ENCODE measurements around the gene SBNO2.

SBNO2 gene

DNA sequence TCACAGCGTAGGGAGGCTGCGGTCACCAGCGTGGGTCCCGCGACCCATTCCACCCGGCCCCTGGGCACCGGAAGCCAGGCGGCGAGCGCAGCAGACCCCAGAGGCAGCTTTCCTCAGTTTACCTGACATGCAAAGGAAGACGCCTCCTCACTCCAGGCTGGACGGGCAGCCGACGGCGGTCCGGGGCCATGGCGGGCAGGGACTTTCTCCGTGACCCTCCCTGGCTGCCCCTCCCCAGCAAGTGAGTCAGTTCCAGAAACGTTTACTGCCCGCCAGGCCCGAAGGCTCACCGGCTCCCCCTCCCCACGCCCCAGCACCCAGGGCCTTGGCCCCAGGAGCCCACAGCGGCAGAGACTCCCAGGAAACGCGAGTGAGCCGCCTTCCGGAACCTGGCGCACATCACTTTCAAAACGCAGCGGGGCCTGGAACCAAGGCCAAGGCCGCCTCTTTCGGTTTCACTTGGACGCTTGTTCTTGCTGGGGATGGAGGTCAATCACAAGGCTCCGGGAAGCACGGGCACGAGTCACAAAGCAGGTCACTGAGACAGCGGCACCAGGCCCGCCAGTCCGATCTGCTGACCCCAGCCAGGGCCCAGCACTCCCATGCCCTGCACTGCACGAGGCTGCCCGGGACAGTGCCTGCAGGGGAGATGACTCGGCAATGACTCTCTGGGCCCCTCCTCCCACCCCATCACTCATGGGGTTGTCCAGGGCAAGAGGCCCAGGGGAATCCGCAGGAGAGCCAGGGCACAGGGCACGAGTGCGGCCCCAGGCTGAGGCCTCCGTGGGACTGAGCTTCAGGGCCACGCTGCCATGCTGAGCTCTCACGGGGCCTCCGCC is 5.3 kb downstream of the SBNO2 start:
- DNase-seq: peak; percentile 54

DNA sequence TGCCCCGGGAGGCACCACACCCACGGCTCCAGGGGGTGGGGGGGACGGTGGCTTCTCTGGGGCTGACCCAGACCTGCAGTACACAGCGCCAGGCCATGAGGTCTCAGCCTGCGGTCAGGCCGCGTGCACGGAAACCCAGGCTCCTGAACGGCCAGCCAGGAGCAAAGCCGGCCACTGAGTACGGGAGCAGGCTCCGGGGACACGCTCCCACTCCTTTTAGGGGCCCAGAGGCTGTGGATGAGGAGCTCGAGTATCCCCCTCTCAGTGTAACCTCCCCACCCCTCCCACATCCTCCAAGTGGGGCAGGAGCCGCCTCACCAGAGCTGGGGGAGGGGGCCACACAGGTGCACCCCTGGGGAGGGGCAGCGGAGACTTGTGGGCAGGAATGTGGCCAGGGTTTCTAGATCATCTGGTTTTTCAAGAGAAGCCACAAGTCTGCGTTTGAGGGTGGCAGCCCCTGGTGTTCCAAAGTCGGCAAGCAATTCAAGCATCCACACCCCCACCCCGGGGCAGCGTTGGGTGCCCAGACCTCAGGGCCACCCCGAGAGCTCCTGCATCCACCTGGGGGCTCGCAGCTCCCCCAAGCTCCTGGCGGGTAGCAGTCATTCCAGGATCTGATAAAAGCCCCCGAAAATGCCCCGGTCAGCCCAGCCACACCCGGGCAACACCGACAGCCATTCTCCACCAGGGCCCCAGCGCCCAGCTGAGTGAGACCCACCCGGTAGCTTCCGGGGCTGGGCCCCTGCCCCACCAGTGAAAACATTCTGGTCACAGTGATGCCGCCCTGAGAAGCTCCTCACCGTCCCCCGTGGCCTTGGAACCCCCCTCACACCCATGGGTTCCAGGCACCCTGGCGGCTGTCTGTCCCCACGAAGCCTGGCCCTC is 6.1 kb downstream of the SBNO2 start:
- DNase-seq: no peak

DNA sequence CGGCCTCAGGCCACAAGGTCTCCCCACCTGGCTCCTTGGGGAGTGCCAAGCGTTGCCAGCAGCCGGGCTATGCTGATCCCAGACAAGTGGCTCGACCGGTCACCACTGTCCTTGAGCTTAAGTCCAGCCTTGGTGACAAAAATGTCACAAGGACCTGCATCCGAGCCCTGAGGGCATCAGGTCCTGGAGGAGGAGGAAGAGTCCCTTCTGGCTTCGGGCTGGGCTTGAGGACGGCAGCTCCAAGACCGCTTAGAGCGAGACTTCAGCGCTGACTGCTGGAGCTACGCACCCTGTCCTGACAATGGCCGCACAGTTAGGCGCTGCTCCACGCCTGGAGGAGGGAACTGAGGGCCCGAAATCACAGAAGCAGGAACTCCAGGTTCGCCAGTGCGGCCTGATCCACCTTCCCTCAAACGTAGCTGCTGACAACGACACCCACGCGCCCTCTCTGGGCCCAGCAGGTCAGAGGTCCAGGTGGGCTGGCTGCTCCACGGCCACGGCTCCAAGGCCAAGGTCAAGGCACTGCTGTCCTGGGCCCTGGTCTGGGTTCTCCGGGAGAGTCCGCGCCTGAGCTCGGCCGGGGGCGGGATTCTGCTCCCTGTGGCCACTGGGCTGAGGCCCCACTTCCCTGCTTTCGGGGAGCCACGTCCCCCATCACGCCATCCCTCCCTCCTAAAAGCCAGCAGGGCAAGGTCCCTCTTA is 7.0 kb downstream of the SBNO2 start:
- no peak for DNase-seq

DNA sequence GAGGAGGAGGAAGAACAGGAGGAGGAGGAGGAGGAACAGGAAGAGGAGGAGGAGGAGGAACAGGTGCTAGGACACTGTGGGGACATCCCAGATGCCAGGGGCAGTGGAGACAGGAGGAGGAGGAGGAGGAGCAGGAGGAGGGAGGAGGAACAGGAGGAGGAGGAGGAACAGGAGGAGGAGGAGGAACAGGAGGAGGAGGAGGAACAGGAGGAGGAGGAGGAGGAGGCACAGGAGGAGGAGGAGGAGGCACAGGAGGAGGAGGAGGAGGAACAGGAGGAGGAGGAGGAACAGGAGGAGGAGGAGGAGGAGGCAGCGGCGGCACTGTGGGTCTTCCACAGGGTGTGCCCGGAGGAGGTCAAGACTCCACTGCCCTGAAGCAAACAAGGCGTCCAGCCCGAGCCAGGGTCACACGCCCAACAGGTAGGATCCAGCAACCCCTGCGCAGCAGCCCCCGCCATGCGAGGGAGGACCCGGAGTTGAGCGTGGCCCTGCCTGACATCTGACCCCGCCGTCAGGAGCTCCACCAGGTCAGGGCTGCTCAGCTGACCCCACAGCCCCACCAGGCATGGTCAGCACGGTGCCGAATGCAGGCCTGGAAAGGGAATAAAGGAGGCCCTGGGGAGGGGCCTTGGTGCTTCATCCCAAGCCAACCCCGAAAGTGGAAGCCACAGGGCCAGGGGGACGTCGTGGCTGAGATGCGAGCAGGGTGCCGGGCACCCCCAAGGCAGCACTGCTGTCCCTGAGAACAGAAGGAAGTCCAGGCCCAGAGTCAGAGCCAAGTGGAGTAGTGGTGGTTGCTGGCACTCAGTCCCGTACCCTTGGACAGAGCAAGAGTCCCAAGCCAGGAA is 9.2 kb downstream of the SBNO2 start:
- no peak for DNase-seq

DNA sequence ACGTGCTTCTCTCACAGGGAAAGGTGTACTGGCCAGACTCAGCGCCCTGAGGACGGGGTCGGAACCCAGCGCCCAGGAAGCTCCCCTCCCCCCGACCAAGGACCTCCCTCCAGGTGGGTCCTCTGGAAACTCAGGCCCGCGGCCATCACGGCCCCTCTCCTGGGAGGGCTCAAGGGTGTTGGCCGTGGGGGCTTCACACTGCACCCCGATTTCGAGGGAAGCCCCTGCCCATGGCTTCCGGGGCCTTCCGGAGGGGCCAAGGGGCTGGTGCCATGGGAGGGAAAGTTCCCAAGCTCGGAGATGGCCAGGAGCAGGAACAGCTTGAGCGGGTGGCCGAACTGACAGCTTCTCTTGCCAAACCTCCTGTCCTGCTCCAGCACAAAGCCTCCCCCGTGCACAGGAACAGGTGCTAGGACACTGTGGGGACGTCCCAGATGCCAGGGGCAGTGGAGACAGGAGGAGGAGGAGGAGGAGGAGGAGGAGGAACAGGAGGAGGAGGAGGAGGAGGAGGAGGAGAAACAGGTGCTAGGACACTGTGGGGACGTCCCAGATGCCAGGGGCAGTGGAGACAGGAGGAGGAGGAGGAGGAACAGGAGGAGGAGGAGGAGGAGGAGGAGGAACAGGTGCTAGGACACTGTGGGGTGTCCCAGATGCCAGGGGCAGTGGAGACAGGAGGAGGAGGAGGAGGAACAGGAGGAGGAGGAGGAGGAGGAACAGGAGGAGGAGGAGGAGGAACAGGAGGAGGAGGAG is 10.0 kb downstream of the SBNO2 start:
- DNase-seq: no peak

DNA sequence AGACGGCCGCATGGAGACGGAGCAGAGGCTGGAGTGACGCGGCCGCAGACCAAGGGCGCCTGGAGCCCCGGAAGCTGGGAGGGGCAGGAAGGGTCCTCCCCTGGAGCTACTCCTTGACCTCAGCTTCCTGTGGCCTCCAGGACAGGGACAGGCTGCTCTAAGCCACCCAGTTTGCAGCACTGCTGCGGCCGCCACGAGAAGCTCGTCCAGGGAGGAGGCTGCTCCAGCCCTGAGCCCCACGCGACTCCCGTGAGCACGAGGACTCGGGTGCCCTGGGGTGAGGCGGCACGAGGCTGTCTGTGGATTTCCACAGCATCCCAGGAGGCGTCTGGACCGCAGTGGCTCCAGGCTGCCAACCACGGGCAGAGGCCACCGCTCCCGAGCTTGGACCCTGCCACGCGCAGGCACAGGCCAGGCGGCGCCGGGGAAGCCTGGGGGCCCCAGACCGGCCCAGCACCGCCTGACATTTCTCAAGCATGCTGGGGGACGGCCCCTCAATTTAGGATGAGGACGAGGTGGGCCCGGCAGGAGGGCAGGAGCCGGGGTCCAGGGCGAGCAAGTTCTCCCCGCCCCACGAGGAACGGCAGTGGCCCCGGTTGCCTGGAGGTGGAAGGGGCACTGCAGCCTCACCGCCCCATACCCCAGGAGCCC is 10.7 kb downstream of the SBNO2 start:
- no peak for DNase-seq

DNA sequence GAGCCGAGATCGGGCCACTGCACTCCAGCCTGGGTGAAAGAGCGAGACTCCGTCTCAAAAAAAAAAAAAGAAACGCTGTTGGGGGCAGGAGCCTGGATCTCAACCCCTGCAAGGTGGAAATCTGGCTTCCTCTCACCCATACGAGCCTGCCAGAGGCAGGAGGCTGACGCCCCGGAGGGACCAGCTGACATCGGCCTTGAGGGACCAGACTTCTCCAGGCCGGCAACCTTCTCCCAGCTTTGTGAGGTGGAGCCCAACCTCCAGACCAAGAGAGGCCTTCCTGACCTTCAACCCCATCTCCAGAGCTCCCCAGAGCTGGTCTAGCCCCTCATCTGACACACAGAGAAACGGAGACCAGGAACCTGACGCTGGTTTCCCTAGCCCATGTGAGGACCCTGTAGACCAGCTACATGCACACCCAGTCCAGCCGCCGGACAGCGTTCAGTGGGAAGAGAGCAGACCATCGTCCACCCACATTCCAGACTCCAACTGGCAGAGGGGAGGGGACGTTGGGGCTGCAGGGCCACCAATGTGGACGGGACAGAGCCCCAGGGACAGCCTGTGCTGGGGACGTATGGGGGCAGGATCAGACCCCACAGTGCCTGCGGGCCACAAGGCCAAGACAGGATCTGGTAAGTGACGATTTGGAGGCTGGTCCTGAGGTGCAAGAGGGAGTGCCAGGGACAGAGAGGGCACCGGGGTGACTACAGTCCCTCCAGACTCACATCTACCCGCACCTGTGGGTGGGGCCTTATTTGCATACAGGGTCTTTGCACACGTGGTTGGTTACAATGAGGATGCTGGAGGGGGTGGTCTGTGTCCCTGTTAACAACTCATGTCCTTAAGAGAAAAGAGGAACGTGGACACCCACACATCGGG is 11.4 kb downstream of the SBNO2 start:
- DNase-seq: no peak

DNA sequence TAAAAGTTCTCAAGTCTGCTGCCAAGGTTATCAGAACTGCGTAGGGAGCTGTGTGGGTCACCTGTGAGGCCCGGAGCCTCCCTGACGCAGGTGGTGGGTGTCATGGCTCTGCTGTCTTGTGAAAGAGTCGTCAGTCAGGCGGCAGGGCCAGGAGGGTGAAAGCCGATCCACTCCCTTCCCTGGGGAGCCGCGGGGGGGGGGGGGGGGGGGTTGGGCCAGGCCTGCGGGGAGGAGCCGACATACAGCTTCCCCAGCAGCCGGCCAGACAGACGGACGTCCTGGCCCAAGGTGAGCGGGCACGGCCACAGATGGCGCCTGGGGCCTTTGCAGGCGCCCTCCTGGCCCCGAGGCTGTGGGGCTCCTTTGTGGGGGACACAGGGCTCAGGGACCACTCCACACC is 12.4 kb downstream of the SBNO2 start:
- DNase-seq: no peak

DNA sequence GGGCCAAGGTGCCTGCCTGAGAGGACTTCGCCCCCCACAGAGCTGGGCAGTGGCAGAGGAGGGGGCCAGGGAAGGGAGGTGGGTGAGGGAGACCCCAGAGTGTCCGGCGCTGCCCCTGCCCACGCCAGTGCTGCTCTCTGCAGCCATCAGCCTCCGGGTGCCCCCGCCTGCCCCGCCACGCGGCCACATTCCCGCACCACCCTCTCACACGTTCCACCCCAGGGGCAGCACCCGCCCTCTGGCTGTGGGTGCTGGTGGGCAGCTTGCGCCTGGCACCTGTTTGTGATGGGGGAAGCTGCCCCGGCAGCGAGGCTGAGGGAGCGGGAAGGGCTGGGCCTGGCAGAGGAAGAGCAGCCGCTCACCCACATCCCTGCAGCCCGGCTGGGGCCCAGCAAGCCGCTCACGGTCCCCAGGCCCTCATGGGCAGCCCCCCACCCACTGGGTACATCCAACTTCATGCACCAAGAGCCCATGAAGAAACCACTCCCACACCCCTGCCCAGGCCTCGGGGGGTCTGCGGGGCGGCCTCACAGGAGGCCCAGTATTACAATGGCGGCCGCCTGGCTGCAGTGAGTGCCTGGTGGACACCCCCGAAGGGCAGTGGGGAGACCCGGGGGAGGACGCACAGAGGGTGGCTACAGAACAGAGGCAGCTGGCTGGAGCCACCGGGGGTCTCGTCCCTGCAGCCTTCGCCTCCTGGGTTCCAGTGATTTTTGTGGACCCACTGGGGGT is 14.0 kb downstream of the SBNO2 start:
- no peak for DNase-seq

DNA sequence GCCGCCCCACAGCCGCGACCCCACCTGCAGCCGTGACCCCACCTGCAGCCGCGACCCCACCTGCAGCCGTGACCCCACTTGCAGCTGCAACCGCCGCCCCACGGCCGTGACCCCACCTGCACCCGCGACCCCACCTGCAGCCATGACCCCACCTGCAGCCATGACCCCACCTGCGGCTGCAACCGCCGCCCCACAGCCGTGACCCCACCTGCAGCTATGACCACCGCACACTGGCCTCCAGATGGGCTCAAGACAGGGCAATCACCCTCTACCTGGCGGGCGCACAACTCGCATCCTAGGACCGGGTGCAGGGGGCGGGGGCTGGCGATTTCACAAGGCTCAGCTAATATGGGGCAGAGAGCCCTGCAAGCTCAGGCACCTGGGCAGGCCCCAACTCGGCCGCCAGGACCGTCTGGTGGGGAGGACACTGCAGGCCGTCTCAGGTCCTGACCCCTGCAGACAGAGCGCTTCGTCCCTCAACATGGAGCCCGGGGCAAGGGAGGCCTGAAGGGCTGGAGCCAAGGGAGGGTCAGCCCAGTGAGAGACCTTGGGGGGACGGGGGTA is 15.1 kb downstream of the SBNO2 start:
- no peak for DNase-seq

DNA sequence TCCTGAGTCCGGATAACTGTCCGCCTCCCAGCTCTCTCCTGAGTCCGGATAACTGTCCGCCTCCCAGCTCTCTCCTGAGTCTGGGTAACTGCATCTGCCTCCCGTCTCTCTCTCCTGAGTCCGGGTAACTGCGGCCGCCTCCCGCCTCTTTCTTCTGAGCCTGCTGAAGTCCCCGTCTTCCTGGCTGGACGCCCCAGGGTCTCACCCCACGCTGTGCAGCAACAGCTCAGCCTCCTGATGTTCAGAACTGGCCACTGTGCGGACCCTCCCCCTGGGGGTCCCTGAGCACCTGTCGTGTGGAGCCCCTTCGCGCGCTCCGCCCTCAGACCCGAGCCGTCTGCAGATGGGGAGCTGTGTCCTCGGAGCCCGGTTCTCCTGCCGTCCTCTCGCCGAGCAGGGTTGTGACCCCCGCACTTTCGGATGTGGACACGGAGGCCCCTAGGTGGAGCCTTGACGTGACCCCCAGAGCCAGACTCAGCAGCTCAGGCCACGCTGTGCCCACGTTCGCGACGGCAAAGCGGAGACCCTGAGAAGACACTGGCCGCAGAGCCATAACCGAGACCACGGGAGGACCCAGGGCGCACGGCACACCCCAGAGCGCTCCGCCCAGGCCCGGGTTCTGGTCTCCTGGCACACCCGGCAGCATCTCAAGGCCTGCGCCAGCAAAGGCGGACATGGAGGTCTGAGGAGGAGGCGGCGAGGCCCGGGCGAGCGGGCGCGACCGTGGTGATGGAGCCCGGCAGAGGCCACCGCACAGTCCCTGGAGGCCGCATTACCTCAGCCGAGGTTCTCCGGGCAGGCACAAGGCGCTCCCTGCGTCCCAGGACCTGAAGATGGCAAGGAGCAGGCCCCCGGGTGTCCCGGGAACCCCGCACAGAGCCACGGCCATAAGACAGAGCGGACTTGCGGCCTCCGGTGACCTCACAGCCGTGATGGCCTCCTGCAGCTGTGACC is 15.9 kb downstream of the SBNO2 start:
- DNase-seq: no peak

DNA sequence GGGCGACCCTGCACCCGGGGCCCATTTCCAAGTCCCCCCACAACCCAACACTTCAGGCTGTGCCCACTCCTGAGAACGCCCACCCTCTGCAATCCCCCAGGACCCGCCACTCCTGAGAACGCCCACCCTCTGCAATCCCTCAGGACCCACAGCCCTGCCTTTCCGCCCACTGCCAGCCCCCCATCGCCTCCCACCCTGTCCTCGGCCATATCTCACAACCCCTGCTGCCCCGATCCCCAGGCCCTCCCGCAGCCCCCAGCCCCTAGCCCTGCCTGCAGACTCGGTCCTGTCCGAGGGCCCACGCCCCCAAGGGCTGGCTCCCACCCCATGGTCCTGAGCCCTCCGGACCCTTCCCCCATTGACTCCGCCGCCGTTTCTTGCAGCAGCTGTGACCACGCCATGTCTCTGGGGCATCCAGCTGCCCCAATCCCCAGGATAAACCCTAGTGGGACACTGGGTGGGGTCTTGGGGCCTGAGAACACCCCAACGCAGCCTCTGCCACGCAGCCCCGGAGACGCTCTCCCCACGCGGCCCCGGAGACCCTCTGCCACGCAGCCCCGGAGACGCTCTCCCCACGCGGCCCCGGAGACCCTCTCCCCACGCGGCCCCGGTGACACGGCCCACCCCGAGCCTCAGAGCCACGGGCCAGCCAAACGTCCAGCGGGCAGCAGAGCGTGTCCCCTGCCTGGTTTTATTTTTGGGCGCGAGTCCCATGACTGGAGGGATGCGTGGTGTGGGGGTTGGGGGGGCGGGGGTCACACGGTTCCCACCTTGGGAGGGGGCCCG is 17.0 kb downstream of the SBNO2 start:
- no peak for DNase-seq

DNA sequence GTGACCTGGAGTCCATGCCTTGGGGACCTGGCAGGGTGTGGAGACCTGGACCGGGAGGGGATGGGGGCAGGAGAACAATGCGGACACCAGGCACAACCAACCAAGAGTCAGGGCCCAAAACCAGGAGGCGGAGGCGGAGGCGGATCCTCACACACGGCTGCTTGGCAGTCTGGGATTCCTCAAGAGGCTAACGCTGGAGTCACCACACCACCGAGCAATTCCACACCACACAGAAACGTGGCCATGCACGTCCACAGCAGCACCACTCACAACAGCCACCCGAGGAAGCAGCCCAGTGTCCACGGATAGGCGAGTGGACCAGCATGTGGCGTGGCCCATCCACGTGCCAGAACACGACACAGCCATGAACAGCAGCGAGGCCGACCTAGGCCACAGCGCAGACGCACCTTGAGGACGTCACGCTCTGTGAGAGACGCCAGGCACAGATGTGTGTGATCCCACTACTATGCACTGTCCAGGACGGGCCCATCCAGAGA is 17.7 kb downstream of the SBNO2 start:
- no peak for DNase-seq

DNA sequence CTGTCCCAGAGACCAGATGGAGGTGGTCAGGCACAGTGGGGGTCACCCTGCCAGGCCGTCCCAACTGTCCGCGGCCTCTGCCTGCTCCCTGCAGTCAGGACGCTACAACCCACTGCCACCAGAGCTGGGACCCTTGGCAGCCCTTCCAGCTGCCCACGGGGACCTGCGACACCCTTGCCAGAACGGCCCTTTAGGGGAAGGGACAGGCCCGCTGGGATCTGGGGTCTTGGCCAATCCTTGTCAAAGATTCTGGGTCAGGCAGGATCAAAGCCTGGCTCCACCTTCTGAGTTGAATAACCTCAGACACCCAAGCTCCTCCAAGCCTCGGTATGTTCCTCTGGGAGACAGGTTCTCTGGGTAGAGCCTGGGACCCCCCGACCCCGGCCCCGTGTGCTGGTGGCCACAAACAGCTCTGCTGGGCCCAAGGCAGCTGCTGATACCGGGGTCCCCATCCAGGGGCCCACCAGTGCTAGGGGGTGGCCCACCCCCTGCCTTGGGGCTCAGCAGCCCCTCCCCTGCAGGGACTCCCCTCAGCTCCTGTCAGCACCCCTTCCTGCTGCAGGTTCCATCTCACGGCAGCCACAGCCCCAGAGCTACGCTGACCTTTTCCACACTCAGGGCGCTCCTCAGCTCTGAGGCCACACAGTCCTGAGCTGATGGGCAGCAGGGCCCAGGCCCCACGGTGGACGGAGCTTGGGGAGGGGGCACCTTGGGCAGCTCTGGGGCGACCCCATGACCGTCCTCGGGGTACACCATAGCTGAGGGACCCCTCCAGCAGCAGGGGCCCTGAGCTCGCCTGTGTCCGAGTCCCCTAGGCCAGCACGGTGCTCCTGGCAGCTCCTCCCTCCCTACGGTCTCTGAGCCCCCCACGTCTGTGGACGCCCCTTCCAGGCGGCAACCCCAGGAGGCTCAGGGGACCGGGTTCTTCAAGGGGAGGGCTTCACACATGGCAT is 18.4 kb downstream of the SBNO2 start:
- no peak for DNase-seq

DNA sequence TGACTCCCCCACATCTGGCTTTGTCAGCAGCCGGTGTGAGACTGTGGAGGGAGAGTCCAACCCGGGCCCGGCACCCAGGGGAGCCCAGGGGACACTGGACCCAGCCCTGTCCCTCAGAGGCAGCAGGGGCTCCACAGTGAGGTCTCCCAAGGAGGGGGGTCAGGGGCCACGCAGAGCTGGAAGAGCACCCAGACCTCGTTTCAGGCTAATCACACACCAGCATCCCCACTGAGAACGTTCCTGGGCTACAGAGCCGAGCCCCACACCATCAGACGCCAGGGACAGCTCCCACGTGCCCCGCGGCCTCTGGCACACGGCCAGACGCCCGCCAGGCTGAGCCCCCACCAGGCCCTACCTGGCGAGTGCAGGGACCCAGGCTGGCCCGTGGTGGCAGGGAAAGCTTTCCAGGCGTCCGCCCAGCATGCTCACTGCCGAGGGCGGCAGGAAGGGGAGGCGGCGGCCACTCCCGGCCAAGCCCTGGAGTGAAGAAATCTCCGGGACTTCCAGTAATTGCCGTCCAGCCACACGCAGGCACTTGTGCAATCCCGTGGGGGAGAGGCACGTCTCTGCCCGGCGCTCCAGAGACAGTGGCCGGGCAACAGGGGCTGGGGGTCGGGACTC is 19.2 kb downstream of the SBNO2 start:
- peak; percentile 47 for DNase-seq

All from amniotic stem cell (primary cell).